Psoas muscle (tissue), 8 donors: Measurements from ENCODE around the gene COL16A1. TPM values are rescaled to one million over a fixed set of nuclear protein-coding genes. Genes with fewer than 3 reads are reported as not detected.

Source experiments
- ATAC-seq, 4 donors: fragments of 200-7000 bp; cut with Tn5 transposase; one replicate each; pipeline ENCODE4 v1.9.1; 2020; ENCODE audit warnings: moderate library complexity in 3 of 4, mild to moderate bottlenecking in 2 of 4
- DNase-seq, 2 donors: peaks; one replicate each; pipeline ENCODE4 v3.0.0-alpha.2; 2020
- H3K27ac ChIP-seq: fragments of 200-600 bp; one replicate; pipeline ENCODE4 v1.8.0; 2022
- H3K27me3 ChIP-seq, 3 donors: fragments of 200-600 bp in 1 of 3; one replicate each; pipeline versions ENCODE4 v1.6.1 to v1.8.0; 2013 to 2022; ENCODE audit warnings: low read length in 2 of 3, mild to moderate bottlenecking in 2 of 3, moderate library complexity in 1 of 3; ENCODE audit not compliant: insufficient read depth in 3 of 3
- H3K36me3 ChIP-seq, 2 donors: fragments of 200-600 bp in 1 of 2; one replicate each; pipeline versions ENCODE4 v1.6.1 to v1.8.0; 2013 to 2022; ENCODE audit warnings: low read depth in 1 of 2, mild to moderate bottlenecking in 1 of 2, moderate library complexity in 1 of 2; ENCODE audit not compliant: insufficient read depth in 1 of 2
- H3K4me1 ChIP-seq: fragments of 200-600 bp; one replicate; pipeline ENCODE4 v1.8.0; 2022
- H3K4me3 ChIP-seq: fragments of 200-600 bp; one replicate; pipeline ENCODE4 v1.8.0; 2022; ENCODE audit warnings: mild to moderate bottlenecking
- H3K9me3 ChIP-seq: fragments of 200-600 bp; one replicate; pipeline ENCODE4 v1.8.0; 2022
- WGBS, 3 donors: extraction: QIAGEN DNeasy Blood & Tissue Kit; methylation state at CpG; one replicate each; pipeline versions ENCODE4 v1.1.6 to v1.1.7; 2013; 5-methylcytosine and 5-hydroxymethylcytosine counted together
- intact Hi-C, 2 donors: fragments of 100-400 bp; cut with DNase I; formaldehyde crosslinking; loops; one replicate each; pipeline versions ENCODE4 v1.11.0 to v1.14.2; 2022
- long read RNA-seq, 2 donors: library from polyadenylated mRNA; unstranded; transcript quantifications; one replicate each; pipeline ENCODE4 v2.0.0, GENCODE V29; 2021
- polyA plus RNA-seq, 3 donors: library from polyadenylated mRNA; stranded (reverse); fragments of 200-250 nt; gene quantifications; one replicate each; pipeline ENCODE4 v1.2.3, GENCODE V29; 2013
- total RNA-seq, 4 donors: library from RNA; stranded (reverse); fragmentation: NEBNext Ultra II Directional in 2 of 4; extraction: Animal tissue kit (Norgen Biotek cat#: 25700) in 2 of 4; gene quantifications; one replicate each; pipeline versions ENCODE4 v1.2.1 to v1.2.4, GENCODE V29; 2021 to 2023
- TF ChIP-seq, protein P1 (sequence below): fragments of 200-600 bp; IDR thresholded peaks from one replicate; pipeline ENCODE4 v1.8.0; 2022; ENCODE audit warnings: antibody characterized with exemption
- donor health status: healthy with polysubstance abuse.
- donor health status: DM: no; HTN: no; CAD: no; lungs with moderate emphysema.
- donor health status: Bipolar disorder and iron deficiency.
- donor health status: healthy.
- donor health status: DM: yes; HTN: yes; CAD: no.
- donor health status: DM: no; HTN: no; CAD: no.
- donor health status: DM: no; HTN: no; CAD: no.
- donor health status: DM: yes; HTN: yes; CAD: no.

The COL16A1 gene
- total RNA-seq (10 to 100 TPM in 1 of 4 donors, 1 to 10 TPM in 3; 6.1 to 14.2 (median 8.4) TPM), polyA plus RNA-seq (1 to 10 TPM; 2.9 to 4.1 (median 3.5) TPM)
- long read RNA-seq, donor 1, full-length matches to known transcripts = 3 of 20 reads
- long read RNA-seq, donor 1, partial matches to known transcripts = 6 of 20 reads
- long read RNA-seq, donor 1, other reads (novel, unspliced or antisense) = 11 of 20 reads
- long read RNA-seq, donor 2, full-length matches to known transcripts = 1 of 13 reads
- long read RNA-seq, donor 2, partial matches to known transcripts = 2 of 13 reads
- long read RNA-seq, donor 2, other reads (novel, unspliced or antisense) = 10 of 13 reads

GRCh38 chr1:31703431-31704270, at the start of gene COL16A1:
Gene COL16A1 (minus strand): TSS chr1:31704017. CDS start chr1:31702193, 1,824 bp downstream.
- TF ChIP-seq, protein P1, sequence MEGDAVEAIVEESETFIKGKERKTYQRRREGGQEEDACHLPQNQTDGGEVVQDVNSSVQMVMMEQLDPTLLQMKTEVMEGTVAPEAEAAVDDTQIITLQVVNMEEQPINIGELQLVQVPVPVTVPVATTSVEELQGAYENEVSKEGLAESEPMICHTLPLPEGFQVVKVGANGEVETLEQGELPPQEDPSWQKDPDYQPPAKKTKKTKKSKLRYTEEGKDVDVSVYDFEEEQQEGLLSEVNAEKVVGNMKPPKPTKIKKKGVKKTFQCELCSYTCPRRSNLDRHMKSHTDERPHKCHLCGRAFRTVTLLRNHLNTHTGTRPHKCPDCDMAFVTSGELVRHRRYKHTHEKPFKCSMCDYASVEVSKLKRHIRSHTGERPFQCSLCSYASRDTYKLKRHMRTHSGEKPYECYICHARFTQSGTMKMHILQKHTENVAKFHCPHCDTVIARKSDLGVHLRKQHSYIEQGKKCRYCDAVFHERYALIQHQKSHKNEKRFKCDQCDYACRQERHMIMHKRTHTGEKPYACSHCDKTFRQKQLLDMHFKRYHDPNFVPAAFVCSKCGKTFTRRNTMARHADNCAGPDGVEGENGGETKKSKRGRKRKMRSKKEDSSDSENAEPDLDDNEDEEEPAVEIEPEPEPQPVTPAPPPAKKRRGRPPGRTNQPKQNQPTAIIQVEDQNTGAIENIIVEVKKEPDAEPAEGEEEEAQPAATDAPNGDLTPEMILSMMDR = no peak
- peak within 1 kb of the TSS; percentile 54 for H3K4me3 ChIP-seq
- H3K4me1 ChIP-seq = peaks cover 19% of the 10 kb centered on the region
- DNase-seq (peak; percentile 88 to 93), ATAC-seq (peak; percentile 59 to 78 (median 62))
- no peaks in the 10 kb centered on the region for H3K9me3 ChIP-seq
- 14 to 18% (median 16%) methylated on average over 34 to 40 of the region's 40 CpGs for WGBS, 3 donors
- peak within 1 kb of the TSS; percentile 59 for H3K27ac ChIP-seq
- no peaks in the 10 kb centered on the region for H3K36me3 ChIP-seq
- no peaks in the 10 kb centered on the region for H3K27me3 ChIP-seq
- intact Hi-C loops = no loop called here

DNA sequence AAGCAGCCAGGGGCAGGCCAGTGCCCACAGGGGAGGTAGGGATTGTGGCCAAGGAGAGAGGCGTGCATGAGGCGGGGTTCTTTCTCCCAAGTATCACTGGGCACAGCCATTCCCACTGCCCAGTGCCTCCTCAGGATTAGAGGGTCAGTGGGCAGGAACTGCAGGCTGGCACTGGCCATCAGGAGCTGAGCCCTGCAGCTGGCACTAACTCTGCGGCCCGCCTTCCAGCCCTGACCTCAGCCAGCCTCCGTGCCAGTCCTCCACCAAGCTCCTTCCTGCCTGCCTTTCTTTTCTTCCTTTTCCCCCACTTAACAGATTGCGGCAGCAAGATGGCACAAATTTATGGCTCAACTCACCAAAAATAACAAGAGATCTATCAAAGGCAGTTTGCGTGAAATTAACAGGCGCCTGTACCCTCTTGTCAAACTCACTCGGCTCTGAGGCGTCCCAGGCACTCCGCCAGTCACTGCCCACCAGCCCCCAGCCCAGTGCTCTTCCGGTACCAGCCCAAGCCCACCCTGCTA, 49.2 kb upstream of the COL16A1 start:
- Histone ChIP-seq H3K4me3 (peak overlapping the region; percentile 2), H3K27ac (peak overlapping the region; percentile 66), H3K36me3 (no peaks in the 10 kb centered on the region), H3K27me3 (no peaks in the 10 kb centered on the region), H3K9me3 (no peaks in the 10 kb centered on the region), H3K4me1 (peaks cover 33% of the 10 kb centered on the region)
- intact Hi-C loops = no loop called here
- 33 to 37% (median 34%) methylated on average over 12 of the region's 12 CpGs for WGBS, 3 donors
- TF ChIP-seq, protein P1 = no peak
- no peak for DNase-seq
- ATAC-seq = peak; percentile 35 to 64 (median 46)

GRCh38 chr1:31752258-31752657, 48.4 kb upstream of the COL16A1 start:
- no peaks in the 10 kb centered on the region for H3K9me3 ChIP-seq
- DNase-seq (no peak), ATAC-seq (no peak)
- 63 to 70% (median 63%) methylated on average over 7 of the region's 7 CpGs for WGBS, 3 donors
- H3K27me3 ChIP-seq = no peaks in the 10 kb centered on the region
- H3K36me3 ChIP-seq = no peaks in the 10 kb centered on the region
- no peak overlapping the region for H3K4me3 ChIP-seq
- no peak overlapping the region for H3K27ac ChIP-seq
- TF ChIP-seq, protein P1 = no peak
- intact Hi-C loops = no loop called here
- H3K4me1 ChIP-seq = peaks cover 33% of the 10 kb centered on the region

DNA sequence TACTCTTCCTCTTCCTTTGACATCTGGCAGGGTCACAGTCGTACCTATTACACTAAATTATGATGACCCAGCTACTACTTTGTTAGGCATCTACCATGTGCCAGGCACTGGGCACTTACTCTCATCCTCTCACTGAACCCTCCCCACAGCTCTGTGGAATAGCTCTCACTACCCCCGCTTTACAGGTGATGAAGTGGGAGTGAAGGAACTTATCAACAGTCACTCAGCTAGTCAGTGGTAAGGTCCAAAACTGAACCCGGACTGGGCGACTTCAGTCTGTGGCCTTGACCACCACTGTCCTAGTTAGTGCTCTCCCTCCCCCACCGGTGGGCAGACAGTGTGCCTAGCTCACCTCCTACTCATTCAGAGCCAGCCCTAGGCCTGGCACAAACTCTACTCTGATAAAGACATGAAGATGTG, 48.0 kb upstream of the COL16A1 start:
- DNase-seq = no peak
- intact Hi-C loops = no loop called here
- 72 to 85% (median 79%) methylated on average over 5 of the region's 5 CpGs for WGBS, 3 donors
- Histone ChIP-seq H3K4me1 (peaks cover 33% of the 10 kb centered on the region), H3K9me3 (no peaks in the 10 kb centered on the region), H3K36me3 (no peaks in the 10 kb centered on the region), H3K27me3 (no peaks in the 10 kb centered on the region), H3K4me3 (no peak overlapping the region), H3K27ac (no peak overlapping the region)
- ATAC-seq = no peak
- TF ChIP-seq, protein P1 = no peak
